Measurements from ENCODE around the gene INPP5D.

The INPP5D gene

GRCh38 chr2:233209533-233210171 lies 149.5 kb downstream of the INPP5D start:
- DNase-seq (ENCODE audit: low read depth): no peak

- DNase-seq (ENCODE audit: low read depth): no peak
These were observed 150.1 kb downstream of the INPP5D start for GRCh38 chr2:233210281-233210680.

DNA sequence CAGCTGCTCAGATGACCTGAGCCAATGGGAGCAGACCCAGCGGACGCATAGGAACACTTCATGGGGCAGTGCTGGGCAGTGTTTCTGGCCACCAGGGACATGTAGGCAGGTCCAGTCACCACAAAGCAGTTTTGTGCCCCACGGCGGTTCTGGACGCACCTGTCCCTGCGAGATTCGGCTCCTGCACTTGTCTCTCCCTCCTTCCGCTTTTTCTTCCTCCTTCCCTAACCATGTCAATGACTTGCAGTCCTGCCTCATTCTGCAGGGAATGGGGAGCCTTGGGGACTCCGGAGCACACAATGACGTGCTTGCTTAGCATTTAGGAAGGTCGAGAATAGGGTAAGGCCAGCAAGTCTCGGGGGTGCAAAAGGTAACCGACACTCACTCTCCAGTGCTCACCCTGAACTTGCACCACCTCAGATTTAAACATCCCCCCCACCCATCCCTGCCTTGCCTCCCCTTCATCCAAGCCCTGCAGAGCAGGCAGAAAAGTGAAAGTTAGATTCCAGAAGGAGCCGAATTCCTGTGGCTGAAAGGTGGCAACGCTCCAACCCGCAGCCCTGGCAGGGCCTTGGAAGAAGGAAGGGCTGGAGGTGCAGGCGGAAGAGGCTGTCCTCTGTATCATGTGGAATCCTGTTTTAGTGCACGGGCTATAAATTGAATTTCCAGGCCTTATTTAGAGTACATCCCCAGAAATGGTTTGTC lies 150.9 kb downstream of the INPP5D start:
- DNase-seq (ENCODE audit: low read depth): no peak

- DNase-seq (ENCODE audit: low read depth): no peak
These were observed 151.4 kb downstream of the INPP5D start for GRCh38 chr2:233211548-233211895.

DNA sequence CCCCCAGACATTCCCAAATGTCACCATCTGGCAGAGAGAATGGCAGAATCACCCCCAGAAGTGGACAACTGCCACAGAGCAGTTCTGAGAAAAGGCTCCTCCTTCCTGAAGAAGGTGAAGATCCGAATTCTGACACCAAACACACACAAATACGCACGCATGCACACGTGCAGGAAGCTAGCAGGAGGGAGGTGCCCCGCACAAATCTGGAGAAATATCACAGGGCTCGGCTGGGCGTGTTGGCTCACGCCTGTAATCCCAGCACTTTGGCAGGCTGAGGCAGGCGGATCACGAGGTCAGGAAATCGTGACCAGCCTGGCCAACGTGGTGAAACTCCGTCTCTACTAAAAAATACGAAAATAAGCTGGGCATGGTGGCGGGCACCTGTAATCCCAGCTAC lies 152.9 kb downstream of the INPP5D start:
- no peak for DNase-seq (ENCODE audit: low read depth)

- DNase-seq (ENCODE audit: low read depth): no peak
These were observed 153.8 kb downstream of the INPP5D start for GRCh38 chr2:233213975-233214374.

DNA sequence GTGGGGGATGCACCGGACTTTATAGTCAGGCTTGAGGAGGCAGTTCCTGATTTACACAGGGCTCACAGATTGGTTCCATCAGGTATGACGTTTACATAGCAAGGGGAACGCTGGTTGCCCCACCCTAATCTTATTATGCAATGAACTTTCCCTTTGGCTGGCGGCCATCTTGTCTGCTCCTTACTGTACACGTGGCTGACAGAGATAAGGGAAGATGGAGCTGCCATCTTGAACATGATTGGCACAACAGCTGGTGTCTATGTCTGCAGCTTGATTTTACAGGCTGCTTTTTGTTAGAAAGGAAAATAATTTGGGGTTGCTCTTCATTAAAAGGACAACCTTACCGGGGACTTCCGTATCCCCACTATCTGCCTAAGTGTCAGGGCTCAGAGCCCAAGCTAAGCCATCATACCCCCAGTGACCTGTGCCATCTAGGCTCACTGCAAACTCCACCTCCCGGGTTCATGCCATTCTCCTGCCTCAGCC lies 157.8 kb downstream of the INPP5D start:
- no peak for DNase-seq (ENCODE audit: low read depth)

DNA sequence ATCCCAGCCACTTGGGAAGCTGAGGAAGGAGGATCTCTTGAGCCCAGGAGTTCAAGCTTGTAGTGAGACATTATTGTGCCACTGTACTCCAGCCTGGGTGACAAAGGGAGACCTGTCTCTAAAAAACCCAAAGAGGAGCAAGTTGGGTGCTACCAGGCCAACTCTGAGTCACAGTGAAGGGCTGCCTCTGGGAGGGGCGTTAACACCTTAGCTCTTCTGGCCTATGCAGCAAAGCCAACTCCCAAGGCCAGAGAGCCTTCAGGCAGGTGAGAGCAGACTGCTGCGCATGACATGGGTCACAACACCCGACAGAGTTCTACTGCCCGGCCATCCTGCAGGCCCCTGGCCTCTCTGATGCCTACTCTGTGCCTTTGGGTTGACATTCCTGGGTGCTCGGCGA lies 158.7 kb downstream of the INPP5D start:
- DNase-seq (ENCODE audit: low read depth): no peak

DNA sequence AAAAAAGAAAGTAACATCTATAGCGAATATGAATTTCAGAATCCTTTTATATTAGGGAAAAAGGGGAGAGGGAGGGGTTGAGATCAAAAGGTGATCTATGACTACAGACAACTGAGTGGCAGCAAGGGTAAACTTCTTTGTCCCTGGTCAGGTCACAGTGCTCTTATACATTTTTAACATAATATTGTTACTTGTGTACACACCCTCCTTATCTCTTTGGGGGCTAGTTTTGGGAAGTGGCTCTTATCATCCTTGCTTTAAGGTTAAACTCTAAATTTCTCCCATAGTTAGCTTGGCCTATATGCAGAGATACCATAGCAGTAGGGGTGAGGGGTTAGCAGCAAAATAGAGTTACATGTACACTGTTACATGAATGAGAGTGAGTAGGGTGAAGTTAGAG lies 159.7 kb downstream of the INPP5D start:
- DNase-seq (ENCODE audit: low read depth): no peak

DNA sequence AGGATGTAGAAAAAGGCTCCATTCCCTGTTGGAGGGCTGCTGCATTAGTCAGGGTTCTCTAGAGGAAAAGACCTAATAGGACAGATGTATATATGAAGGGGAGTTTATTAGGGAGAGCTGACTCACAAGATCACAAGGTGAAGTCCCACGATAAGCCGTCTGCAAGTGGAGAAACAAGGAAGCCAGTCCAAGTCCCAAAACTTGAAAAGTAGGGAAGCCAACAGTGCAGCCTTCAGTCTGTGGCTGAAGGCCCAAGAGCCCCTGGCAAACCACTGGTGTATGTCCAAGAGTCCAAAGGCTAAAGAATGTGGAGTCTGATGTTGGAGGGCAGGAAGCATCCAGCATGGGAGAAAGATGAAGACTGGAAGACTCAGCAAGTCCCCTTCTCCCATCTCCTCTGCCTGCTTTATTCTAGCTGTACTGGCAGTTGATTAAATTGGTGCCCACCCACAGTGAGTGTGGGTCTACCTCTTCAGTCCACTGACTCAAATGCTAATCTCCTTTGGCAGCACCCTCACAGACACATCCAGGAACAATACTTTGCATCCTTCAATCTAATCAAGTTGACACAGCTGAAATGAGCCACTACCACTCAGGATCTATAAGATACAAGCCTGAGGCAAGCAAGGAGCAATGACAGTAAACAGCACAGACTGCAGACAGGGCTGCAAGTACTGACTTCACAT lies 161.4 kb downstream of the INPP5D start:
- DNase-seq (ENCODE audit: low read depth): no peak

GRCh38 chr2:233223059-233223894 lies 163.1 kb downstream of the INPP5D start:
- DNase-seq (ENCODE audit: low read depth): no peak

DNA sequence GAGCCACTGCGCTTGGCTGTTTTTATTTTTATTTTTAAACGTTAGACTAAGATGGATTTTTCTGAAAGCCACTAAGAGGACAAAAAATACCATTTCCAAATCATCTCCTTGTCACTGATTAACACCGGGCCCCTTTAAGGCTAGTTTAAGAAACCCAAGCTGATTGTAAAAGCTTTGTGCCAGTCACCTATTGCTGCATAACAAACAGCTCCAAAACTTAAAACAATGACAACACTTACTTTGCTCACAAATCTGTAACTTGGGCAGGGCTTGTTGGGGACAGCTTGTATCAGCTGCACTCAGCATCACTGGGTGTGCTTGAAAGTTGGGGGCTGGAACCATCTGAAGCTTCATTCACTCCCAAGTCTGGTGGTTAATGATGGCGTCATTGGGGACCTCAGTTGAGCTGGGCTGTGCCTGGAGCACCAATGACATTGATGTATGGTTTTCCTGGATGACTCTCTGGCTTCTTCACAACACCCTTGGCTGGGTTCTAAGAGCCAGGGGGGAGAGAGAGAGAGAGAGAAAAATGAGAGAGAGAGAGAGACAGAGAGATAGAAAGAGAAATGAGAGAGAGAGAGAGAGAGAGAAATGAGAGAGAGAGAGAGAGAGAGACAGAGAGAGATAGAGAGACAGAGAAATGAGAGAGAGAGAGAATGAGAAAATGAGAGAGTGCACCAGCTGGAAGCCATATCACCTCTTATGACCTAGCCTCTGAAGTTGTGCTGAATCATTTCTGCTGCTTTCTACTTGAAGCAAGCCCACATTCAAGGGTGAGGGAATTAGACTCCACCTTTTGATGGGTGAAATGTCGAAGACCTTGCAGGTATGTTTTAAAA lies 165.3 kb downstream of the INPP5D start:
- no peak for DNase-seq (ENCODE audit: low read depth)

- no peak for DNase-seq (ENCODE audit: low read depth)
These were observed 166.4 kb downstream of the INPP5D start for GRCh38 chr2:233226511-233227031.

GRCh38 chr2:233227346-233227978 lies 167.3 kb downstream of the INPP5D start:
- DNase-seq (ENCODE audit: low read depth): no peak

DNA sequence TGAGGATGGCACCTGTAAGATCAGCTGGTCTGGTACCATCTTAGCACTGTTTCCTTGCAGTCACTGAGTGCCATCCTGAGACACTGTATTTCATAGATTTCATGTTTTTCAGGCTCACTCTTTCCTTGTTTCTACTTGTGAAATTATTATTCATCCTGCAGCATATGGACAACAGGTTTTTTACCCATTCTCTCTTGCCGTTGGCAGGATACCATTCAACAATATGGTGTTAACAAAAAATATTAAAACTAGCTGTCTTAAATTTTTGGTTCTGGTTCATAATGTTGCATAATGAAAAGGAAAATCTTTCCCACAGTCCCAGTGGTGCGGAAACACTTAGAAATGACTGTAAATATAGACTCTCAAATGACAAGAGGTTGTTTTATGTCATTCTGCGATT lies 168.2 kb downstream of the INPP5D start:
- no peak for DNase-seq (ENCODE audit: low read depth)

DNA sequence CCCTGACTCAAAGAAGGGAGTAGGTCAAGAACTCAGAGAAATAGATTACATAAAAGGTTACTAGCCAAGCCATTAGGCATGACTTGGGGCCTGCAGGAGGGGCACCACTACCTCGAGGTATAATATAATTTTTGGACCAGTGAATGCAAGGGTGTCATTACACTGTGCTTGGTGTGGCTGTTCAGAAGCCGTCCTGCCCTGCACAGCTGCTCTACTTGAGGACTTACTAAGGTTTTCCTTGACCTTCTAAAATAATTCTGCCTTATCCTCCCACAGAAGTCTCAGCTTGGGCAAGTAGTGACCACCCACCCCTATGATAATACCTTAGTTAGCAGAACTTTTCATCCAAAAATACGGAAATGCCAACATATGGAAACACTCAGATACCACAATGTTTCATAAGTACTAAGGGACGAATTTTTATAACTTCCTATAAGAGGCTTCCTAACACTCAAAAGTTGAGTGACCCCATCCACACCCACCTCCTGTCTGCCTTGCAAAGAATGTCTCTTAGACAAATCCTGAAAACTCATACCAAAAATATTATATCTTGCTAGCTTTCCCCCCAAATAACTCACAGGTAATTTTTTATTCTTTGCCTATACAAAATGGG lies 173.6 kb downstream of the INPP5D start:
- no peak for DNase-seq (ENCODE audit: low read depth)

DNA sequence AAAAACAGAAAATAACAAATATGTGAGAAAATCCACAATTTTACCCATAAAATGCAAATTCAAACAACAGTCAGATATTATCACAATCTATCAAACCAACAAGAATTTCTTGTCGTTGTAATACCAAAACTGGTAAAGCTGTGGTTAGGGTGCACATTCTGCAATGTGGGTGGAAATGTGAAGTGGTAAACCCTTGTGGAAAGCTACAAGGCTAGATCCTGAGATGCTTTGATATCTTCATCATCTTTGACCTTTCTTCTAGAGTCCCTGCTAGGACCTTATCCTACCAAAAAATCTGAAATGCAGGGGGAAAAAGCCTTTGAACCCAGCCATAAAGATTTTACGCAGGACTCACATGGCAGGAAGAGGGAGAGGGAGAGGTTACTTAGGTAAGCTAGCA lies 174.1 kb downstream of the INPP5D start:
- DNase-seq (ENCODE audit: low read depth): no peak

DNA sequence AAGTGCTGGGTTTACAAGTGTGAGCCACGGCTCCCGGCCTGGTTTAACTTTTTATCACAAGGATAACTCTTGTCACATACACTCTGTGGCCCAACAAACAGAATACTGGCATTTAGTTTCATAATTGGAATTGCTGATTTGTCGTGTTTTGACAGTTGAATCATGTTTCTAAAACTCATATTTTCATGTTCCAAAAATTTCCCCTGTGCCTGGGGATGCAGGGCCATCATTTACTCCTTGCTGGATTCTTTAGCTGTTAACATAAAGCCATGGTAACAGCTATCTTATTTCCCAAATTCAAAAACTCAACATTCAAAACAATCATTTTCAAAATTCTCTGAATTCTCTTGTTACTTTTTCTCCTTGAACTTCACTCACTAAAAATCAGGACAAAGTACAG lies 174.9 kb downstream of the INPP5D start:
- DNase-seq (ENCODE audit: low read depth): no peak

DNA sequence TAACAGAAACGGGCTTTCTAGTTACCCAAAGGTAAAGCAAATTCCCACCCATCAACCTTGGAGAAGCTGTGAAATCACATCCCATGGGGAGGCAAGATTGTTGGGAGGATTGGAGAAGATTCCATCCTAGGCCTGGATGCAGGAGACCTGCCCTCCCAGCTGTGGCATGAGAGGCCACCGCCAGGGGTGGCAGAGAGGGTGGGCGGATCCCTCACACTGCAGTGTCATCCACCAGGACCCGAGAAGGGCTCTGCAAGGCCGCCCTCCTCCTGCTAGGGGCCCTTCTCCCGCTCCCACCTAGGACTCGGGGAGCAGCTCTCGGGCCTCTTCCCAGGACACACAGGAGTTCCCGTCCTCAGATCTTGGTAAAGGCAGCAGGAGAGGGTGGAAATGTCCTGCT lies 175.8 kb downstream of the INPP5D start:
- no peak for DNase-seq (ENCODE audit: low read depth)

Data from T follicular helper cell (primary cell).